Measurements from ENCODE around the gene OR9Q2. TPM values are rescaled to one million over a fixed set of nuclear protein-coding genes. Genes with fewer than 3 reads are reported as not detected.

OR9Q2 gene
- total and polyA plus RNA-seq, 4 donors, result not detected

- 87% methylated on average over 4 of the region's 4 CpGs for WGBS
Measured at GRCh38 chr11:58186938-58187337, 1.9 kb upstream of the OR9Q2 start.

More at GRCh38 chr11:58186938-58187337, 1.9 kb upstream of the OR9Q2 start:
- TF ChIP-seq, protein P1, sequence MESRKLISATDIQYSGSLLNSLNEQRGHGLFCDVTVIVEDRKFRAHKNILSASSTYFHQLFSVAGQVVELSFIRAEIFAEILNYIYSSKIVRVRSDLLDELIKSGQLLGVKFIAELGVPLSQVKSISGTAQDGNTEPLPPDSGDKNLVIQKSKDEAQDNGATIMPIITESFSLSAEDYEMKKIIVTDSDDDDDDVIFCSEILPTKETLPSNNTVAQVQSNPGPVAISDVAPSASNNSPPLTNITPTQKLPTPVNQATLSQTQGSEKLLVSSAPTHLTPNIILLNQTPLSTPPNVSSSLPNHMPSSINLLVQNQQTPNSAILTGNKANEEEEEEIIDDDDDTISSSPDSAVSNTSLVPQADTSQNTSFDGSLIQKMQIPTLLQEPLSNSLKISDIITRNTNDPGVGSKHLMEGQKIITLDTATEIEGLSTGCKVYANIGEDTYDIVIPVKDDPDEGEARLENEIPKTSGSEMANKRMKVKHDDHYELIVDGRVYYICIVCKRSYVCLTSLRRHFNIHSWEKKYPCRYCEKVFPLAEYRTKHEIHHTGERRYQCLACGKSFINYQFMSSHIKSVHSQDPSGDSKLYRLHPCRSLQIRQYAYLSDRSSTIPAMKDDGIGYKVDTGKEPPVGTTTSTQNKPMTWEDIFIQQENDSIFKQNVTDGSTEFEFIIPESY (IDR thresholded peaks at IDR 0.05), result no peak
- no peak for TF ChIP-seq FOXA1 (IDR thresholded peaks at IDR 0.05)
- no peak for TF ChIP-seq MAX (IDR thresholded peaks at IDR 0.05)
- no peak for TF ChIP-seq RXRA (IDR thresholded peaks at IDR 0.05)
- TF ChIP-seq, protein P2, sequence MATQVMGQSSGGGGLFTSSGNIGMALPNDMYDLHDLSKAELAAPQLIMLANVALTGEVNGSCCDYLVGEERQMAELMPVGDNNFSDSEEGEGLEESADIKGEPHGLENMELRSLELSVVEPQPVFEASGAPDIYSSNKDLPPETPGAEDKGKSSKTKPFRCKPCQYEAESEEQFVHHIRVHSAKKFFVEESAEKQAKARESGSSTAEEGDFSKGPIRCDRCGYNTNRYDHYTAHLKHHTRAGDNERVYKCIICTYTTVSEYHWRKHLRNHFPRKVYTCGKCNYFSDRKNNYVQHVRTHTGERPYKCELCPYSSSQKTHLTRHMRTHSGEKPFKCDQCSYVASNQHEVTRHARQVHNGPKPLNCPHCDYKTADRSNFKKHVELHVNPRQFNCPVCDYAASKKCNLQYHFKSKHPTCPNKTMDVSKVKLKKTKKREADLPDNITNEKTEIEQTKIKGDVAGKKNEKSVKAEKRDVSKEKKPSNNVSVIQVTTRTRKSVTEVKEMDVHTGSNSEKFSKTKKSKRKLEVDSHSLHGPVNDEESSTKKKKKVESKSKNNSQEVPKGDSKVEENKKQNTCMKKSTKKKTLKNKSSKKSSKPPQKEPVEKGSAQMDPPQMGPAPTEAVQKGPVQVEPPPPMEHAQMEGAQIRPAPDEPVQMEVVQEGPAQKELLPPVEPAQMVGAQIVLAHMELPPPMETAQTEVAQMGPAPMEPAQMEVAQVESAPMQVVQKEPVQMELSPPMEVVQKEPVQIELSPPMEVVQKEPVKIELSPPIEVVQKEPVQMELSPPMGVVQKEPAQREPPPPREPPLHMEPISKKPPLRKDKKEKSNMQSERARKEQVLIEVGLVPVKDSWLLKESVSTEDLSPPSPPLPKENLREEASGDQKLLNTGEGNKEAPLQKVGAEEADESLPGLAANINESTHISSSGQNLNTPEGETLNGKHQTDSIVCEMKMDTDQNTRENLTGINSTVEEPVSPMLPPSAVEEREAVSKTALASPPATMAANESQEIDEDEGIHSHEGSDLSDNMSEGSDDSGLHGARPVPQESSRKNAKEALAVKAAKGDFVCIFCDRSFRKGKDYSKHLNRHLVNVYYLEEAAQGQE (IDR thresholded peaks at IDR 0.05), result no peak
- TF ChIP-seq EGR1 (IDR thresholded peaks at IDR 0.05; ENCODE audit: low read depth in 2 of 2), result no peak
- TF ChIP-seq TAF1 (conservative IDR thresholded peaks at IDR 0.05), result no peak
- TF ChIP-seq JUND (IDR thresholded peaks at IDR 0.05), result no peak
- no peak for TF ChIP-seq ATF3 (IDR thresholded peaks at IDR 0.05)
- TF ChIP-seq HNF4G (IDR thresholded peaks at IDR 0.05), result no peak
- no peak for TF ChIP-seq HNF4A (conservative IDR thresholded peaks at IDR 0.05)
- no peak for TF ChIP-seq NR2F2 (IDR thresholded peaks at IDR 0.05)
- TF ChIP-seq FOXA2 (IDR thresholded peaks at IDR 0.05), result no peak
- TF ChIP-seq GABPA (IDR thresholded peaks at IDR 0.05 in 1 of 2, conservative IDR thresholded peaks at IDR 0.05 in 1 of 2), result no peak
- no peak for TF ChIP-seq YY1 (IDR thresholded peaks at IDR 0.05)
- TF ChIP-seq CTCF (IDR thresholded peaks at IDR 0.05; ENCODE audit: low read depth, low read length, missing input control), result no peak
- TF ChIP-seq RAD21 (IDR thresholded peaks at IDR 0.05), result no peak
- TF ChIP-seq SP1 (IDR thresholded peaks at IDR 0.05), result no peak
- no peaks in the 10 kb centered on the region for H3K27me3 ChIP-seq (ENCODE audit: control insufficient read depth in 4 of 4, insufficient read depth in 4 of 4, low read length in 3 of 4)
- no peak overlapping the region for H3K9ac ChIP-seq (ENCODE audit: low read depth in 1 of 2, low read length in 2 of 2)
- H3K4me1 ChIP-seq (ENCODE audit: control insufficient read depth in 4 of 4, insufficient read depth in 4 of 4, low read length in 3 of 4), result no peaks in the 10 kb centered on the region
- H3K36me3 ChIP-seq (ENCODE audit: control insufficient read depth in 4 of 4, insufficient read depth in 3 of 4, low read depth in 1 of 4, low read length in 3 of 4), result no peaks in the 10 kb centered on the region
- DNase-seq (ENCODE audit: low spot score), result no peak
- peaks cover 0 to 3% (median 0%) of the 10 kb centered on the region in 4 donors for H3K9me3 ChIP-seq (ENCODE audit: control insufficient read depth in 4 of 4, low read length in 3 of 4)
- H3K4me3 ChIP-seq (ENCODE audit: low read depth in 1 of 3, low read length in 3 of 3), result no peak overlapping the region
- H3K27ac ChIP-seq (ENCODE audit: low read depth in 1 of 2, low read length in 2 of 2), result no peak overlapping the region
